ENCODE results near the gene DMBT1.

Gene DMBT1

GRCh38 chr10:122532601-122533296 lies 27.8 kb upstream of the DMBT1 start:
- TF ChIP-seq ZNF274 (IDR thresholded peaks at IDR 0.05; ENCODE audit: low read depth, low read length): no peak
- H3K4me3 ChIP-seq (ENCODE audit: low read length): no peak overlapping the region

GRCh38 chr10:122537545-122537944 lies 23.0 kb upstream of the DMBT1 start:
- no peak for TF ChIP-seq ZNF274 (IDR thresholded peaks at IDR 0.05; ENCODE audit: low read depth, low read length)
- no peak overlapping the region for H3K4me3 ChIP-seq (ENCODE audit: low read length)

GRCh38 chr10:122541541-122542002 lies 19.0 kb upstream of the DMBT1 start:
- no peak overlapping the region for H3K4me3 ChIP-seq (ENCODE audit: low read length)
- no peak for TF ChIP-seq ZNF274 (IDR thresholded peaks at IDR 0.05; ENCODE audit: low read depth, low read length)

- TF ChIP-seq ZNF274 (IDR thresholded peaks at IDR 0.05; ENCODE audit: low read depth, low read length): no peak
- no peak overlapping the region for H3K4me3 ChIP-seq (ENCODE audit: low read length)
Measured at GRCh38 chr10:122543676-122544445, 16.7 kb upstream of the DMBT1 start.

GRCh38 chr10:122544493-122544892 lies 16.1 kb upstream of the DMBT1 start:
- H3K4me3 ChIP-seq (ENCODE audit: low read length): no peak overlapping the region
- TF ChIP-seq ZNF274 (IDR thresholded peaks at IDR 0.05; ENCODE audit: low read depth, low read length): no peak

- no peak for TF ChIP-seq ZNF274 (IDR thresholded peaks at IDR 0.05; ENCODE audit: low read depth, low read length)
- H3K4me3 ChIP-seq (ENCODE audit: low read length): no peak overlapping the region
Measured at GRCh38 chr10:122546242-122546641, 14.3 kb upstream of the DMBT1 start.

GRCh38 chr10:122548407-122549085 lies 12.0 kb upstream of the DMBT1 start:
- no peak for TF ChIP-seq ZNF274 (IDR thresholded peaks at IDR 0.05; ENCODE audit: low read depth, low read length)
- no peak overlapping the region for H3K4me3 ChIP-seq (ENCODE audit: low read length)

- no peak overlapping the region for H3K4me3 ChIP-seq (ENCODE audit: low read length)
- no peak for TF ChIP-seq ZNF274 (IDR thresholded peaks at IDR 0.05; ENCODE audit: low read depth, low read length)
Measured at GRCh38 chr10:122549636-122550035, 10.9 kb upstream of the DMBT1 start.

GRCh38 chr10:122550427-122550826 lies 10.1 kb upstream of the DMBT1 start:
- TF ChIP-seq ZNF274 (IDR thresholded peaks at IDR 0.05; ENCODE audit: low read depth, low read length): no peak
- H3K4me3 ChIP-seq (ENCODE audit: low read length): no peak overlapping the region

GRCh38 chr10:122550983-122551382 lies 9.6 kb upstream of the DMBT1 start:
- H3K4me3 ChIP-seq (ENCODE audit: low read length): no peak overlapping the region

GRCh38 chr10:122551450-122551849 lies 9.1 kb upstream of the DMBT1 start:
- no peak for TF ChIP-seq ZNF274 (IDR thresholded peaks at IDR 0.05; ENCODE audit: low read depth, low read length)
- no peak overlapping the region for H3K4me3 ChIP-seq (ENCODE audit: low read length)

More at GRCh38 chr10:122550983-122551382, 9.6 kb upstream of the DMBT1 start:
- TF ChIP-seq ZNF274 (IDR thresholded peaks at IDR 0.05; ENCODE audit: low read depth, low read length): no peak

GRCh38 chr10:122553341-122553740 lies 7.2 kb upstream of the DMBT1 start:
- no peak for TF ChIP-seq ZNF274 (IDR thresholded peaks at IDR 0.05; ENCODE audit: low read depth, low read length)
- H3K4me3 ChIP-seq (ENCODE audit: low read length): no peak overlapping the region

GRCh38 chr10:122554131-122555036 lies 6.2 kb upstream of the DMBT1 start:
- no peak for TF ChIP-seq ZNF274 (IDR thresholded peaks at IDR 0.05; ENCODE audit: low read depth, low read length)
- no peak overlapping the region for H3K4me3 ChIP-seq (ENCODE audit: low read length)

GRCh38 chr10:122555442-122555841 lies 5.1 kb upstream of the DMBT1 start:
- H3K4me3 ChIP-seq (ENCODE audit: low read length): no peak overlapping the region
- no peak for TF ChIP-seq ZNF274 (IDR thresholded peaks at IDR 0.05; ENCODE audit: low read depth, low read length)
